ENCODE results near the gene MINAR2.

DNA sequence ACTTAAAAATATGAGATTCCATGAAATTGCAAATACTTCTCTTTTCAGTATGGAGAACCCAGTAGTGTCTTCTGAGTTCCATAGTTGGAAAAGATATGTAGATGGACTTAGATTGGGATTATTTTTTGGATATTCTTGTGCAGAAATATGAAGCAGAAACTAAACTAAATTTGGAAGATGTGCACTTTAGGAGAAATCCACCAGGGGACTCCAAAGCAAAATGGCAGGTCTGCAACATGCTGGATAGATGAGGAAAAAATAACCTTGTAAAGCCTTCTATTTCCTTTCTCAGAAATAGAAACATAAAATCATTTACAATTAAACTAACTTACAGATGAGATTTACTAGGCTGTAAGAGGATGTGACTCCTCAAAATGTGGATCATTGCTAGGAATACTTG lies 49.2 kb upstream of the MINAR2 start:
- TF ChIP-seq, protein P1, sequence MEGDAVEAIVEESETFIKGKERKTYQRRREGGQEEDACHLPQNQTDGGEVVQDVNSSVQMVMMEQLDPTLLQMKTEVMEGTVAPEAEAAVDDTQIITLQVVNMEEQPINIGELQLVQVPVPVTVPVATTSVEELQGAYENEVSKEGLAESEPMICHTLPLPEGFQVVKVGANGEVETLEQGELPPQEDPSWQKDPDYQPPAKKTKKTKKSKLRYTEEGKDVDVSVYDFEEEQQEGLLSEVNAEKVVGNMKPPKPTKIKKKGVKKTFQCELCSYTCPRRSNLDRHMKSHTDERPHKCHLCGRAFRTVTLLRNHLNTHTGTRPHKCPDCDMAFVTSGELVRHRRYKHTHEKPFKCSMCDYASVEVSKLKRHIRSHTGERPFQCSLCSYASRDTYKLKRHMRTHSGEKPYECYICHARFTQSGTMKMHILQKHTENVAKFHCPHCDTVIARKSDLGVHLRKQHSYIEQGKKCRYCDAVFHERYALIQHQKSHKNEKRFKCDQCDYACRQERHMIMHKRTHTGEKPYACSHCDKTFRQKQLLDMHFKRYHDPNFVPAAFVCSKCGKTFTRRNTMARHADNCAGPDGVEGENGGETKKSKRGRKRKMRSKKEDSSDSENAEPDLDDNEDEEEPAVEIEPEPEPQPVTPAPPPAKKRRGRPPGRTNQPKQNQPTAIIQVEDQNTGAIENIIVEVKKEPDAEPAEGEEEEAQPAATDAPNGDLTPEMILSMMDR (conservative IDR thresholded peaks at IDR 0.05; ENCODE audit: low read depth, low read length): peak; percentile 28; the same call in 1 of the 2 replicates
- TF ChIP-seq EZH2 (IDR thresholded peaks at IDR 0.05; ENCODE audit: borderline replicate concordance, low read depth, low read length, poor library complexity, severe bottlenecking): no peak

All from A673 (cell line).